GM23338 (cell line): ENCODE data around the gene ANKFY1. TPM values are rescaled to one million over a fixed set of nuclear protein-coding genes. Genes with fewer than 3 reads are reported as not detected.

Experiments
- ATAC-seq: fragments of 200-7000 bp; cut with Tn5 transposase; 3 replicates; pipeline ENCODE4 v1.9.1; 2020
- DNase-seq: peaks from one replicate; pipeline ENCODE4 v3.0.0-alpha.2; 2015; ENCODE audit warnings: low spot score
- H2AFZ ChIP-seq: fragments of 200-600 bp; sonication (generic); 2 replicates; pipeline ENCODE4 v1.8.0; 2016; ENCODE audit warnings: antibody characterized with exemption, mild to moderate bottlenecking, moderate library complexity
- H3F3A ChIP-seq: fragments of 200-600 bp; sonication (generic); replicated peaks from 2 replicates; pipeline ENCODE4 v1.8.0; 2017; ENCODE audit warnings: antibody characterized with exemption, mixed run types, low read depth
- H3K27ac ChIP-seq: fragments of 200-600 bp; sonication (generic); 2 replicates; pipeline ENCODE4 v1.6.1; 2016; ENCODE audit warnings: low read depth
- H3K27me3 ChIP-seq: fragments of 200-600 bp; sonication (generic); 2 replicates; pipeline ENCODE4 v1.8.0; 2016; ENCODE audit warnings: mild to moderate bottlenecking, mixed run types, moderate library complexity; ENCODE audit not compliant: insufficient read depth
- H3K36me3 ChIP-seq: fragments of 200-600 bp; sonication (generic); 2 replicates; pipeline ENCODE4 v1.8.0; 2016; ENCODE audit warnings: mild to moderate bottlenecking; ENCODE audit not compliant: insufficient read depth
- H3K4me1 ChIP-seq: fragments of 200-600 bp; sonication (generic); 2 replicates; pipeline ENCODE4 v1.8.0; 2016; ENCODE audit warnings: mild to moderate bottlenecking, moderate library complexity; ENCODE audit not compliant: insufficient read depth
- H3K4me2 ChIP-seq: fragments of 200-600 bp; sonication (generic); 2 replicates; pipeline ENCODE4 v1.7.1; 2017; ENCODE audit warnings: mixed run types
- H3K4me3 ChIP-seq: fragments of 200-600 bp; sonication (generic); 2 replicates; pipeline ENCODE4 v1.6.1; 2016; ENCODE audit warnings: mixed run types
- H3K79me2 ChIP-seq: fragments of 200-600 bp; sonication (generic); replicated peaks from 2 replicates; pipeline ENCODE4 v1.8.0; 2017; ENCODE audit warnings: mild to moderate bottlenecking; ENCODE audit not compliant: insufficient read depth
- H3K9me2 ChIP-seq: fragments of 200-600 bp; sonication (generic); 2 replicates; pipeline ENCODE4 v1.8.0; 2017; ENCODE audit not compliant: insufficient read depth
- H4K20me1 ChIP-seq: fragments of 200-600 bp; sonication (generic); replicated peaks from 2 replicates; pipeline ENCODE4 v1.8.0; 2017; ENCODE audit warnings: mild to moderate bottlenecking; ENCODE audit not compliant: insufficient read depth
- H3K27ac Mint-ChIP-seq: 2 replicates; pipeline ENCODE4 v1.8.0; 2020; ENCODE audit warnings: inconsistent platforms, mild to moderate bottlenecking, moderate library complexity, mixed read lengths
- H3K27me3 Mint-ChIP-seq: 3 replicates; pipeline ENCODE4 v1.8.0; 2022; ENCODE audit warnings: low read depth, mild to moderate bottlenecking, moderate library complexity, mixed read lengths, inconsistent platforms; ENCODE audit not compliant: insufficient read depth, poor library complexity
- H3K36me3 Mint-ChIP-seq: 3 replicates; pipeline ENCODE4 v1.8.0; 2021; ENCODE audit warnings: low read depth, mild to moderate bottlenecking, inconsistent platforms, moderate library complexity, mixed read lengths
- H3K4me1 Mint-ChIP-seq: 3 replicates; pipeline ENCODE4 v1.8.0; 2020; ENCODE audit warnings: mild to moderate bottlenecking, inconsistent platforms, mixed read lengths
- H3K4me3 Mint-ChIP-seq: 3 replicates; pipeline ENCODE4 v1.8.0; 2021; ENCODE audit warnings: moderate library complexity, mild to moderate bottlenecking, inconsistent platforms, mixed read lengths
- H3K9me3 Mint-ChIP-seq: 3 replicates; pipeline ENCODE4 v1.8.0; 2020; ENCODE audit warnings: moderate library complexity, mild to moderate bottlenecking, inconsistent platforms, mixed read lengths
- NANOG ChIP-seq: IDR thresholded peaks from 2 replicates; pipeline ENCODE4 v1.6.1; 2016; ENCODE audit warnings: antibody characterized with exemption, borderline replicate concordance
- POLR2AphosphoS5 ChIP-seq: IDR thresholded peaks from 2 replicates; pipeline ENCODE4 v1.6.1; 2016; ENCODE audit warnings: antibody characterized with exemption, low read depth
- ZNF114 ChIP-seq: fragments of 250-450 bp; sonication (Bioruptor Pico); IDR thresholded peaks from 2 replicates; pipeline ENCODE4 v1.5.0; 2020; ENCODE audit warnings: mild to moderate bottlenecking, moderate library complexity
- ZNF331 ChIP-seq: fragments of 250-450 bp; sonication (Bioruptor Pico); IDR thresholded peaks from 2 replicates; pipeline ENCODE4 v1.5.0; 2020; ENCODE audit warnings: low read depth, mild to moderate bottlenecking, moderate library complexity
- ZNF462 ChIP-seq: fragments of 250-450 bp; sonication (Bioruptor Pico); IDR thresholded peaks from 2 replicates; pipeline ENCODE4 v1.5.0; 2020; ENCODE audit warnings: mild to moderate bottlenecking, moderate library complexity
- polyA plus RNA-seq: library from polyadenylated mRNA; unstranded; fragments of >200 nt; fragmentation: Nextera tagmentation; extraction: Ambion mirVana; gene quantifications from 2 replicates; pipeline ENCODE4 v1.2.1, GENCODE V29; 2016
- total RNA-seq: library from RNA; depleted of rRNA; stranded (reverse); fragments of >200 nt; shearing (Covaris generic); gene quantifications from 2 replicates; pipeline ENCODE4 v1.2.3, GENCODE V29; 2014
- TF ChIP-seq, protein P1 (sequence below), 2 experiments: fragments of 200-600 bp in 1 of 2; sonication (generic) in 1 of 2; conservative IDR thresholded peaks; 2 replicates each; pipeline versions ENCODE4 v1.5.1 to v1.6.1; 2016 to 2017; ENCODE audit warnings: antibody characterized with exemption in 2 of 2, low read depth in 2 of 2, mild to moderate bottlenecking in 2 of 2, moderate library complexity in 1 of 2
- TF ChIP-seq, protein P2 (sequence below): IDR thresholded peaks from one replicate; pipeline ENCODE4 v1.6.1; 2018; ENCODE audit warnings: antibody characterized with exemption; ENCODE audit not compliant: unreplicated experiment

The ANKFY1 gene
- total and polyA plus RNA-seq, 2 experiments from 2014 or later: 12.9 to 44.4 TPM

- Histone ChIP-seq H2AFZ (no peak overlapping the region), H4K20me1 (no peaks in the 10 kb centered on the region), H3K79me2 (peaks cover 10% of the 10 kb centered on the region; the same call in 1 of the 2 replicates), H3K27ac (peak overlapping the region; percentile 64), H3K4me1 (no peaks in the 10 kb centered on the region), H3K27me3 (no peaks in the 10 kb centered on the region), H3K36me3 (no peaks in the 10 kb centered on the region), H3K4me3 (no peak overlapping the region), H3F3A (no peaks in the 10 kb centered on the region; the same call in 1 of the 2 replicates), H3K9me2 (no peaks in the 10 kb centered on the region), H3K4me2 (no peak overlapping the region)
- TF ChIP-seq, protein P1, sequence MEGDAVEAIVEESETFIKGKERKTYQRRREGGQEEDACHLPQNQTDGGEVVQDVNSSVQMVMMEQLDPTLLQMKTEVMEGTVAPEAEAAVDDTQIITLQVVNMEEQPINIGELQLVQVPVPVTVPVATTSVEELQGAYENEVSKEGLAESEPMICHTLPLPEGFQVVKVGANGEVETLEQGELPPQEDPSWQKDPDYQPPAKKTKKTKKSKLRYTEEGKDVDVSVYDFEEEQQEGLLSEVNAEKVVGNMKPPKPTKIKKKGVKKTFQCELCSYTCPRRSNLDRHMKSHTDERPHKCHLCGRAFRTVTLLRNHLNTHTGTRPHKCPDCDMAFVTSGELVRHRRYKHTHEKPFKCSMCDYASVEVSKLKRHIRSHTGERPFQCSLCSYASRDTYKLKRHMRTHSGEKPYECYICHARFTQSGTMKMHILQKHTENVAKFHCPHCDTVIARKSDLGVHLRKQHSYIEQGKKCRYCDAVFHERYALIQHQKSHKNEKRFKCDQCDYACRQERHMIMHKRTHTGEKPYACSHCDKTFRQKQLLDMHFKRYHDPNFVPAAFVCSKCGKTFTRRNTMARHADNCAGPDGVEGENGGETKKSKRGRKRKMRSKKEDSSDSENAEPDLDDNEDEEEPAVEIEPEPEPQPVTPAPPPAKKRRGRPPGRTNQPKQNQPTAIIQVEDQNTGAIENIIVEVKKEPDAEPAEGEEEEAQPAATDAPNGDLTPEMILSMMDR (conservative IDR thresholded peaks at IDR 0.05; ENCODE audit: low read depth in 2 of 2): no peak
- no peak for TF ChIP-seq ZNF114 (CRISPR knock-in tag)
- TF ChIP-seq, protein P2, sequence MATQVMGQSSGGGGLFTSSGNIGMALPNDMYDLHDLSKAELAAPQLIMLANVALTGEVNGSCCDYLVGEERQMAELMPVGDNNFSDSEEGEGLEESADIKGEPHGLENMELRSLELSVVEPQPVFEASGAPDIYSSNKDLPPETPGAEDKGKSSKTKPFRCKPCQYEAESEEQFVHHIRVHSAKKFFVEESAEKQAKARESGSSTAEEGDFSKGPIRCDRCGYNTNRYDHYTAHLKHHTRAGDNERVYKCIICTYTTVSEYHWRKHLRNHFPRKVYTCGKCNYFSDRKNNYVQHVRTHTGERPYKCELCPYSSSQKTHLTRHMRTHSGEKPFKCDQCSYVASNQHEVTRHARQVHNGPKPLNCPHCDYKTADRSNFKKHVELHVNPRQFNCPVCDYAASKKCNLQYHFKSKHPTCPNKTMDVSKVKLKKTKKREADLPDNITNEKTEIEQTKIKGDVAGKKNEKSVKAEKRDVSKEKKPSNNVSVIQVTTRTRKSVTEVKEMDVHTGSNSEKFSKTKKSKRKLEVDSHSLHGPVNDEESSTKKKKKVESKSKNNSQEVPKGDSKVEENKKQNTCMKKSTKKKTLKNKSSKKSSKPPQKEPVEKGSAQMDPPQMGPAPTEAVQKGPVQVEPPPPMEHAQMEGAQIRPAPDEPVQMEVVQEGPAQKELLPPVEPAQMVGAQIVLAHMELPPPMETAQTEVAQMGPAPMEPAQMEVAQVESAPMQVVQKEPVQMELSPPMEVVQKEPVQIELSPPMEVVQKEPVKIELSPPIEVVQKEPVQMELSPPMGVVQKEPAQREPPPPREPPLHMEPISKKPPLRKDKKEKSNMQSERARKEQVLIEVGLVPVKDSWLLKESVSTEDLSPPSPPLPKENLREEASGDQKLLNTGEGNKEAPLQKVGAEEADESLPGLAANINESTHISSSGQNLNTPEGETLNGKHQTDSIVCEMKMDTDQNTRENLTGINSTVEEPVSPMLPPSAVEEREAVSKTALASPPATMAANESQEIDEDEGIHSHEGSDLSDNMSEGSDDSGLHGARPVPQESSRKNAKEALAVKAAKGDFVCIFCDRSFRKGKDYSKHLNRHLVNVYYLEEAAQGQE: no peak
- no peak for TF ChIP-seq NANOG
- no peak for TF ChIP-seq ZNF462
- TF ChIP-seq POLR2AphosphoS5: no peak
- TF ChIP-seq ZNF331 (CRISPR knock-in tag): no peak
- no peaks in the 10 kb centered on the region for H3K9me3 Mint-ChIP-seq
- H3K27ac Mint-ChIP-seq: 0 out of 2 replicates have a peak overlapping the region, but pooled peaks have one; percentile 65
- H3K36me3 Mint-ChIP-seq: peaks cover 29% of the 10 kb centered on the region; the same call in 2 of the 3 replicates
- no peak for DNase-seq
- peaks cover under 1% of the 10 kb centered on the region; the same call in 1 of the 3 replicates for H3K4me1 Mint-ChIP-seq
- no peak for ATAC-seq
- H3K27me3 Mint-ChIP-seq: peaks cover 4% of the 10 kb centered on the region
- no peak overlapping the region for H3K4me3 Mint-ChIP-seq
Measured at GRCh38 chr17:4220655-4221054, 43.1 kb downstream of the ANKFY1 start.
